Esophagus muscularis mucosa (tissue), 4 donors: ENCODE measurements around the gene RAD51C. TPM values are rescaled to one million over a fixed set of nuclear protein-coding genes. Genes with fewer than 3 reads are reported as not detected.
"Not testable (repeated sequence)": the region's sequence is repeated elsewhere in the genome, so short reads cannot be mapped to it uniquely, and the experiment has no call there.

Source experiments
- DNase-seq: peaks from one replicate; pipeline ENCODE4 v3.0.0-alpha.2; 2017; ENCODE audit errors: extremely low spot score
- H3K27ac ChIP-seq, 4 donors: fragments of 200-600 bp; sonication (generic); replicated peaks in 1 of 4; 1 replicate in 3 of 4; 2 replicates in 1 of 4; pipeline ENCODE4 v1.5.1; 2016 to 2019; ENCODE audit warnings: mild to moderate bottlenecking in 1 of 4
- H3K27me3 ChIP-seq, 4 donors: fragments of 200-600 bp; sonication (generic); one replicate each; pipeline versions ENCODE4 v1.5.1 to v1.6.0; 2016 to 2019
- H3K36me3 ChIP-seq, 4 donors: fragments of 200-600 bp; sonication (generic); one replicate each; pipeline ENCODE4 v1.5.1; 2016 to 2019
- H3K4me1 ChIP-seq, 4 donors: fragments of 200-600 bp; sonication (generic); one replicate each; pipeline ENCODE4 v1.5.1; 2016 to 2019
- H3K4me3 ChIP-seq, 4 donors: fragments of 200-600 bp; sonication (generic); 1 replicate in 2 of 4; 2 replicates in 2 of 4; pipeline ENCODE4 v1.5.1; 2016 to 2019; ENCODE audit warnings: mild to moderate bottlenecking in 4 of 4, moderate library complexity in 1 of 4
- H3K9me3 ChIP-seq, 4 donors: fragments of 200-600 bp; sonication (generic); 1 replicate in 3 of 4; 2 replicates in 1 of 4; pipeline ENCODE4 v1.5.1; 2016 to 2019
- EP300 ChIP-seq: sonication (generic); formaldehyde crosslinking; IDR thresholded peaks from one replicate; pipeline ENCODE4 v1.6.1; 2017; ENCODE audit warnings: antibody characterized with exemption
- POLR2A ChIP-seq: fragments of 450-650 bp; IDR thresholded peaks from one replicate; pipeline ENCODE4 v1.6.1; 2017; ENCODE audit warnings: antibody characterized with exemption, moderate library complexity, mild to moderate bottlenecking, low read depth
- POLR2AphosphoS5 ChIP-seq, 2 donors: sonication (generic); formaldehyde crosslinking; IDR thresholded peaks; one replicate each; pipeline ENCODE4 v1.6.1; 2017; ENCODE audit warnings: antibody characterized with exemption in 2 of 2
- WGBS: methylation state at CpG from one replicate; pipeline ENCODE4 v1.1.5; 2018; 5-methylcytosine and 5-hydroxymethylcytosine counted together
- intact Hi-C: fragments of 100-400 bp; cut with DNase I; formaldehyde crosslinking; loops from one replicate; pipeline ENCODE4 v1.15.1; 2023
- total RNA-seq, 4 donors: library from RNA; depleted of rRNA; stranded (reverse); fragments of >200 nt; gene quantifications; one replicate each; pipeline versions ENCODE4 v1.1.0 to v1.2.1, GENCODE V29; 2016
- TF ChIP-seq, protein P1 (sequence below), 3 experiments: fragments of 200-600 bp in 2 of 3; fragments of 450-650 bp in 1 of 3; sonication (generic) in 2 of 3; IDR thresholded peaks; one replicate each; pipeline ENCODE4 v1.5.1; 2017 to 2019; ENCODE audit warnings: antibody characterized with exemption in 3 of 3, mild to moderate bottlenecking in 2 of 3, moderate library complexity in 1 of 3

The RAD51C gene
- total RNA-seq, 4 donors from 2014 or later, result 20.1 to 27.0 (median 21.4) TPM

GRCh38 chr17:58669853-58670252 is 22.5 kb upstream of the RAD51C start:
- no peaks in the 10 kb centered on the region for H3K4me1 ChIP-seq
- TF ChIP-seq EP300 (no peak), POLR2AphosphoS5 (IDR thresholded peaks at IDR 0.05) (no peak), POLR2A (no peak)
- TF ChIP-seq, protein P1, sequence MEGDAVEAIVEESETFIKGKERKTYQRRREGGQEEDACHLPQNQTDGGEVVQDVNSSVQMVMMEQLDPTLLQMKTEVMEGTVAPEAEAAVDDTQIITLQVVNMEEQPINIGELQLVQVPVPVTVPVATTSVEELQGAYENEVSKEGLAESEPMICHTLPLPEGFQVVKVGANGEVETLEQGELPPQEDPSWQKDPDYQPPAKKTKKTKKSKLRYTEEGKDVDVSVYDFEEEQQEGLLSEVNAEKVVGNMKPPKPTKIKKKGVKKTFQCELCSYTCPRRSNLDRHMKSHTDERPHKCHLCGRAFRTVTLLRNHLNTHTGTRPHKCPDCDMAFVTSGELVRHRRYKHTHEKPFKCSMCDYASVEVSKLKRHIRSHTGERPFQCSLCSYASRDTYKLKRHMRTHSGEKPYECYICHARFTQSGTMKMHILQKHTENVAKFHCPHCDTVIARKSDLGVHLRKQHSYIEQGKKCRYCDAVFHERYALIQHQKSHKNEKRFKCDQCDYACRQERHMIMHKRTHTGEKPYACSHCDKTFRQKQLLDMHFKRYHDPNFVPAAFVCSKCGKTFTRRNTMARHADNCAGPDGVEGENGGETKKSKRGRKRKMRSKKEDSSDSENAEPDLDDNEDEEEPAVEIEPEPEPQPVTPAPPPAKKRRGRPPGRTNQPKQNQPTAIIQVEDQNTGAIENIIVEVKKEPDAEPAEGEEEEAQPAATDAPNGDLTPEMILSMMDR (IDR thresholded peaks at IDR 0.05), result no peak
- no peaks in the 10 kb centered on the region for H3K9me3 ChIP-seq
- H3K4me3 ChIP-seq, result no peak overlapping the region
- intact Hi-C loops, result no loop called here
- H3K27ac ChIP-seq, result no peak overlapping the region
- no peak for DNase-seq
- WGBS, result 50% methylated on average over 6 of the region's 6 CpGs
- no peaks in the 10 kb centered on the region for H3K36me3 ChIP-seq
- no peaks in the 10 kb centered on the region for H3K27me3 ChIP-seq

DNA sequence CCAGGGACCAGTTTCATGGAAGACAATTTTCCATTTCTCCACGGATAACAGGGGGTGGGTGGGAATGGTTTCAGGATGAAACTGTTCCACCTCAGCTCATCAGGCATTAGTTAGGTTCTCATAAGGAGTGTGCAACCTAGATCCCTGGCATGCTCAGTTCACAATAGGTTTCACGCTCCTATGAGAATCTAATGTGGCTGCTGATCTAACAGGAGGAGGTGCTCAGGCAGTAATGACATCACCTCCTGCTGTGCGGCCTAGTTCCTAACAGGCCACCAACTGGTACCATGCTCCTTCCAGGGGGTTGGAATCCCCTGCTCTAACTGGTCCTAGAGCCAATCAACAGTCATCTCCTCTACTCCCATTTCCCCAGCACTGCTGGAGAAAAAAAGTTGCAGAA is 20.4 kb upstream of the RAD51C start:
- TF ChIP-seq EP300 (no peak), POLR2AphosphoS5 (IDR thresholded peaks at IDR 0.05) (no peak), POLR2A (no peak)
- TF ChIP-seq, protein P1 (IDR thresholded peaks at IDR 0.05), result no peak

GRCh38 chr17:58677194-58677880 is 15.1 kb upstream of the RAD51C start:
- no peaks in the 10 kb centered on the region for H3K36me3 ChIP-seq
- intact Hi-C loops, result no loop called here
- H3K27me3 ChIP-seq, result peaks cover 0 to 16% (median 0%) of the 10 kb centered on the region in 4 donors
- WGBS, result 77% methylated on average over 4 of the region's 4 CpGs
- TF ChIP-seq EP300 (no peak), POLR2AphosphoS5 (IDR thresholded peaks at IDR 0.05) (no peak), POLR2A (no peak)
- TF ChIP-seq, protein P1 (IDR thresholded peaks at IDR 0.05), result no peak
- no peak overlapping the region for H3K4me3 ChIP-seq
- no peaks in the 10 kb centered on the region for H3K4me1 ChIP-seq
- H3K27ac ChIP-seq, result no peak overlapping the region
- DNase-seq, result no peak
- H3K9me3 ChIP-seq, result no peaks in the 10 kb centered on the region

More for the DNA sequence above, 20.4 kb upstream of the RAD51C start:
- H3K4me1 ChIP-seq, result no peaks in the 10 kb centered on the region
- H3K9me3 ChIP-seq, result no peaks in the 10 kb centered on the region
- no peak overlapping the region for H3K27ac ChIP-seq
- H3K36me3 ChIP-seq, result no peaks in the 10 kb centered on the region
- H3K4me3 ChIP-seq, result no peak overlapping the region
- H3K27me3 ChIP-seq, result peaks cover 0 to 11% (median 0%) of the 10 kb centered on the region in 4 donors
- intact Hi-C loops, result no loop called here
- no peak for DNase-seq
- 87% methylated on average over 3 of the region's 3 CpGs for WGBS

DNA sequence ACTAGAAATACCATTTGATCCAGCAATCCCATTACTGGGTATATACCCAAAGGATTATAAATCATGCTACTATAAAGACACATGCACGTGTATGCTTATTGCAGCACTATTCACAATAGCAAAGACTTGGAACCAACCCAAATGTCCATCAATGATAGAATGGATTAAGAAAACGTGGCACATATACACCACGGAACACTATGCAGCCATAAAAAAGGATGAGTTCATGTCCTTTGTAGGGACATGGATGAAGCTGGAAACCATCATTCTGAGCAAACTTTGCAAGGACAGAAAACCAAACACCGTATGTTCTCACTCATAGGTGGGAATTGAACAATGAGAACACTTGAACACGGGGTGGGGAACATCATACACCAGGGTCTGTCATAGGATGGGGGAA is 14.1 kb upstream of the RAD51C start:
- H3K9me3 ChIP-seq, DNase-seq, H3K4me1 ChIP-seq, intact Hi-C loops, H3K36me3 ChIP-seq, H3K27ac ChIP-seq, H3K4me3 ChIP-seq: not testable (repeated sequence)
- 84% methylated on average over 5 of the region's 5 CpGs for WGBS
- peaks cover 0 to 16% (median 0%) of the 10 kb centered on the region in 4 donors for H3K27me3 ChIP-seq

DNA sequence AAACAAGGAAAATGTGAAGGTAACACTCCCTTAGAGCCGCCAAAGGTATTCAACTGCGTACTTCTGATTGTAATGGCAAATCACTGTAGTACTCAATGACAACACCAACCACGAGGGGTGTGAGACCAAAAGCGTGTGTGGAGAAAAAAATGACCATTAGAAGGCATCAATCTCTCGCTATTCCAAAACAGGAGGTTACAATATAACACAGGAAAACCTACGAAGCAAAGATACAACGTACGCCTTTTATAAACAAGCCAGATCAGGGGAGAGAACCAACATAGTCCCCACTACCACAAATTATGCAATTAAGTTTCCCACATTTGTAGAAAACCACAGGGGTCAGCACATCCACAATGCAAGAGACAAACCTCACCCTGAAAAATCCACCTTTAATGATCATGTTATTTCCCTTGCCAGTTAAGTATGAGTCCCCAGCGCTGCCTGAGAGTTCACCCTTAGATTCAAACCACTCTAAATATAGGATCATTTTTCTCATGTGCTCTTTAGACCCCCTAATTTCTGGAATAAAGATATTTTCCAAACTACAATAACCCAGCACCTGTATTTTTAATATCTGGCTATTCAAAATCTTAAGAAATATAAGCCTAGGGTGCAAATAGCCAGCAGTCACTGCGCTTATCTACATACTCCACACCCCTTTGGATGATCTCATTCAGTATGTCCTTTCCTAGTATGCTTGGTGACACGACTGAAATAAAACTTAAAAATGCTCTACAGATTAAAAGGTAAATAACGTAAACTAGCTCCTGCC is 13.0 kb upstream of the RAD51C start:
- DNase-seq, result no peak
- H3K4me1 ChIP-seq, result no peaks in the 10 kb centered on the region
- WGBS, result 55% methylated on average over 12 of the region's 12 CpGs
- intact Hi-C loops, result no loop called here
- H3K27me3 ChIP-seq, result peaks cover 0 to 16% (median 0%) of the 10 kb centered on the region in 4 donors
- no peaks in the 10 kb centered on the region for H3K36me3 ChIP-seq
- no peak overlapping the region for H3K4me3 ChIP-seq
- H3K27ac ChIP-seq, result no peak overlapping the region
- TF ChIP-seq POLR2AphosphoS5 (IDR thresholded peaks at IDR 0.05) (peak in 1 of 2 donors; percentile 28), POLR2A (no peak)
- H3K9me3 ChIP-seq, result no peaks in the 10 kb centered on the region
